Activated naive CD4-positive, alpha-beta T cell treated with anti-CD3 and anti-CD28 coated beads for 36 hours (primary cell): ENCODE data around the gene SEPTIN3. TPM values are rescaled to one million over a fixed set of nuclear protein-coding genes. Genes with fewer than 3 reads are reported as not detected.

ENCODE experiments used
- CTCF ChIA-PET: fragments of 350-600 bp; sonication (Branson Sonifier 250); formaldehyde crosslinking; loops from one replicate; lab custom pipeline; 2021; ENCODE audit warnings: antibody characterized with exemption; lab: Charles Lee
- DNase-seq: peaks from one replicate; pipeline ENCODE4 v3.0.0-alpha.2; 2020
- H3K27ac Mint-ChIP-seq: one replicate; pipeline ENCODE4 v1.8.0; 2021; ENCODE audit warnings: mild to moderate bottlenecking, mixed read lengths
- H3K27me3 Mint-ChIP-seq: one replicate; pipeline ENCODE4 v1.8.0; 2021; ENCODE audit warnings: low read depth, mixed read lengths
- H3K36me3 Mint-ChIP-seq: one replicate; pipeline ENCODE4 v1.8.0; 2021; ENCODE audit warnings: low read depth, mixed read lengths
- H3K4me1 Mint-ChIP-seq: one replicate; pipeline ENCODE4 v1.8.0; 2021; ENCODE audit warnings: low read depth, mixed read lengths
- H3K4me3 Mint-ChIP-seq: one replicate; pipeline ENCODE4 v1.8.0; 2021; ENCODE audit warnings: mild to moderate bottlenecking, moderate library complexity, mixed read lengths
- H3K9me3 Mint-ChIP-seq: one replicate; pipeline ENCODE4 v1.8.0; 2021; ENCODE audit warnings: mixed read lengths
- intact Hi-C: fragments of 100-400 bp; cut with micrococcal nuclease; formaldehyde crosslinking; loops from one replicate; pipeline ENCODE4 v1.15.1; 2023
- total RNA-seq, 2 experiments: library from RNA; stranded (reverse); gene quantifications; one replicate each; pipeline ENCODE4 v1.2.3, GENCODE V29; 2021

Gene SEPTIN3, protein sequence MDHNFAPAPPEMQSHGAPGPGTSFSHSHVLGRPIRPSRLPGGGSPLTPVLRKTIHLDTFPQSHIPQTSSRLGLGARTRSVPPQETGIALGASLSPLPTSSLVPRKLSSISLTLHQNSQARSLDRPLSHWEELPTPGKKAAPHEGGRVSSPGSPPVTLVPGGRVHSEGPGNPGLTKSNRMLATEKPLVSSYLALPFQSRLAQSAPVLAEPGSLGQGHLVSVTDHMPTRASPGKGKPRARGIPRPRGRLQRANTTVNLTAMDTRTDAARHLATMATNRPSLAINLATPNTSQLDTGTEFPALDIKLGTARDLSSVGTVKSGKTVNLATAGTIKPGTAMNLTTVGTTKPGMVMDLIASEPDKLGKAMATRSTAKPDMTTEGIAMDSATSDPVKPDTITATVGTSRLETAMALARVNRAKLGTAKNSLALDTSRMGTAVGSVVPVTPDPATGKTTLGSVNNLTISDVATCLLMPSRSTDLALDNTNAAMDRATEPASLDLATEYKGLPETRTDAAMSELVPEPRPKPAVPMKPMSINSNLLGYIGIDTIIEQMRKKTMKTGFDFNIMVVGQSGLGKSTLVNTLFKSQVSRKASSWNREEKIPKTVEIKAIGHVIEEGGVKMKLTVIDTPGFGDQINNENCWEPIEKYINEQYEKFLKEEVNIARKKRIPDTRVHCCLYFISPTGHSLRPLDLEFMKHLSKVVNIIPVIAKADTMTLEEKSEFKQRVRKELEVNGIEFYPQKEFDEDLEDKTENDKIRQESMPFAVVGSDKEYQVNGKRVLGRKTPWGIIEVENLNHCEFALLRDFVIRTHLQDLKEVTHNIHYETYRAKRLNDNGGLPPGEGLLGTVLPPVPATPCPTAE
- total RNA-seq = 1 to 10 TPM; 1.0 to 1.5 TPM

DNA sequence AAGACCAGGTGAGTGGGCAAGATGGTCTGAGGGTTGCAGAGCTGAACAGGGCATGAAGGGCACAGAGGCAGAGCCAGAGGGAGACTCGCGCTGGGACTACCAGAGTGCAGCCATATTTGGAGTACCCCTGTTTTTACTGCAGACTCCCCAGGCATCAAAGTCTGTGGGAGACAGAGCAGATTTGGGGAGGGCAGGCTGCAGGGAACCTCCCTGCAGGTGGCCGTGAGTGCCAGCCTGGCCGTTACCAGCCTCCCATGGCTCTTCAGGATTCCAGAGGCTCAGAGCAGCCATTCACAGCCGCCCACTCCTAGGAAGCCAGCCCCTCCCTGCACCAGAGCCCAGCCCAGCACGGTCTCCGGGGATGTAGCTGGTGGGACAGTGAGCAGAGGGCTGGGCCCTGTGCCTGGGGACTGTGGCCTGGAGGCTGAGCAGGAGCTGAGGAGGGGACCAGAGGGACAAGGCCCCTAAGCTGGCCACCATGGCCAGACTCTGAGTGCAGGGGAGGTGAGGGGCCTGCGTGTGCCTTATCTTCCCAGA lies at the start of gene SEPTIN3:
Gene SEPTIN3, plus strand, starts transcription at position 334 of the 537 bp plus-strand sequence. CDS start 2,050 bp downstream, outside the sequence.
- intact Hi-C loops = loop anchor here (5.0 kb wide), 1 partner anchor 143 kb away; no protein-coding TSS in a partner anchor
- CTCF ChIA-PET = interaction anchor here (0.6 to 1.5 kb wide), 5 partner anchors 80 to 469 kb away, joined by 3 to 5 read pairs (median 3); partner anchors contain the start of gene NDUFA6

DNA sequence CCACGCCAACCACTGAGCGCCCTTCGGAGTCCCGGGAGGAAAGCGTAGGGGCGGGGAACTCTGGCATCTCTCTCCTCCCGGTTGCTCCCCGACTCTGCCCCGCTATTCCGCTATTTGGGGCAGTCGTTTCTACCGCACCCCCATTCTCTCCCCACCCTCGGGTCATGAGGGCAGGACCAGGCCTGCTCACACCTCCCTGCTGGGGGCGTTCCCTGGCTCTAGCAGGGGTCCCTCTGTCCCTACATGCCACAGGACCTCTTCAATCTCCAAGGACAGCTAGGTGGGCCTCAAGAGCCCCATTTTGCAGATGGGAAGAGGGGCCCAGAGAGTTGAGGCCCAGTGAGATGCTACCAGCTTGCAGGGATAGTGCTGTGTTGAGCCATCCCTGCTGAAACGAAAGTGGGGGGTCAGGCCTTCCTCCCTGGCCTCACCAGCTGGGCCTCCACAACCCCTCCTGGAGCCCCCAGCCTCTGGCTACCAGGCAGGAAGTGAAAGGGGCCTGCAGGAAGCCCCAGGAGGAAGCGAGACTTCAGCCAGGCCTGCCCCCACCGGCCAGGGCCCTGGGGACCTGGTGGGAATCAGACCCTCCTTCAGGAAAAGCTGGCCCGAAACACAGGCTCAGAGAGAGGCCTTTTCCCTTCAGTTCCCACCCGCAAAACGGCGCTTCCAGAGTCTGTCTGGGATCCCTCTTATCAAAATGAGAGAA lies 48.8 kb upstream of the SEPTIN3 start:
- no peak for DNase-seq
- CTCF ChIA-PET = no interaction called here
- Mint-ChIP-seq H3K27me3 (peaks cover 19% of the 10 kb centered on the region), H3K27ac (no peak overlapping the region), H3K4me3 (no peak overlapping the region), H3K4me1 (peaks cover 21% of the 10 kb centered on the region), H3K36me3 (peaks cover 3% of the 10 kb centered on the region), H3K9me3 (no peaks in the 10 kb centered on the region)
- intact Hi-C loops = no loop called here

More for the DNA sequence above, at the start of gene SEPTIN3:
- no peak within 1 kb of the TSS for H3K27ac Mint-ChIP-seq
- H3K4me1 Mint-ChIP-seq = peaks cover 2% of the 10 kb centered on the region
- H3K36me3 Mint-ChIP-seq = no peaks in the 10 kb centered on the region
- DNase-seq = no peak
- H3K4me3 Mint-ChIP-seq = no peak within 1 kb of the TSS
- H3K27me3 Mint-ChIP-seq = peaks cover 11% of the 10 kb centered on the region
- no peaks in the 10 kb centered on the region for H3K9me3 Mint-ChIP-seq

DNA sequence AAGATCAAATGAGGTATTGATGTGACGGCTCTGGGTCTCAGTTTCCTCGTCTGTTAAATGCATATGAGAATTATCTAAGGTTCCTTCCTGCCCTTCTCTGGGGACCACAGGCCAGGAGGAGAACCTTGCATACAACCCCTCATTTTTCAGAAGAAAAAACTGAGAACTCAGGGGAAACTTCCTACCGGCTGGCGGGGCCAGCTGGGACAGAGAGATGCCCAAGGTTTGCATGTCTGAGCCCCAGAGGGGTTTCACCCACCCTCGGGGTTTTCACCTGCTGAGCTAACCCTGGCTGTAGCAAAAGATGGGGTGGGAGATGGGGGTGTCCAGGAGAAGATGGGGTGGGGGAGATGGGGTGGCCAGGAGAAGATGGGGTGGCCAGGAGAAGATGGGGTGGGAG lies 46.9 kb upstream of the SEPTIN3 start:
- H3K27ac Mint-ChIP-seq = no peak overlapping the region
- no peaks in the 10 kb centered on the region for H3K9me3 Mint-ChIP-seq
- CTCF ChIA-PET = no interaction called here
- H3K4me1 Mint-ChIP-seq = peaks cover 24% of the 10 kb centered on the region
- peaks cover 3% of the 10 kb centered on the region for H3K36me3 Mint-ChIP-seq
- H3K4me3 Mint-ChIP-seq = no peak overlapping the region
- peaks cover 9% of the 10 kb centered on the region for H3K27me3 Mint-ChIP-seq
- no peak for DNase-seq
- intact Hi-C loops = no loop called here

DNA sequence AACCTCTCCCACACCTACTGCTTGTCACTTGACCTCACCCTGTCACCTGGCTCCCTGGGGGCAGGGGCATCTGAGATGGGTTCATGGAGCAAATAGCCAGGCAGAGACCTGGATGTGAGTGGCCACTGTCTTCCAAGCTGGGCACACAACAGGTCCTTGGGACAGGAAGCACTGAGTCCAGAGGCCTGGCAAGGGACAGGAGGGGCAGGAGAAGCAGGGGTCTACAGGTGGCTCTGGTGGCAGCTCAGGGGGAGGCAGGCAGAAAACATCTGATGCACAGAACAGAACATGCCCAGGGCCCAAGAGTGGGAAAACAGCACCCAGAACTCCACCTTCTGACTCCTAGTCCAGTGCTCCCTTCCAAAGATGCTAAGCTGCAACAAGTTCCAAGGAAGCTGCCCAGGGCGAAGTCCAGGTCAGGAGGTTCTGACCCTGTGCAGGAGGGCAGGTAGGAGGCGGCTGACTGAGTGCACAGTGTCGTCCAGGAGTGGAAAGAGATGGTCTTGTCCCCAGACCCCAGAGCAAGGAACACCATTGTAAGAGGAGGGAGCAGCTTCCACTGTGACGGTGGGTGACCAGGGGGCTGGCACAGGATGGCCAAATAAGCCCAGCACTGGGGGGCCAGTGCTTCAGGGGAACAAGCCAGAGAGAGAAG lies 46.2 kb upstream of the SEPTIN3 start:
- Mint-ChIP-seq H3K9me3 (no peaks in the 10 kb centered on the region), H3K27ac (no peak overlapping the region), H3K27me3 (peaks cover 8% of the 10 kb centered on the region), H3K4me3 (no peak overlapping the region), H3K4me1 (peaks cover 27% of the 10 kb centered on the region), H3K36me3 (peaks cover 3% of the 10 kb centered on the region)
- CTCF ChIA-PET = no interaction called here
- intact Hi-C loops = no loop called here
- no peak for DNase-seq

DNA sequence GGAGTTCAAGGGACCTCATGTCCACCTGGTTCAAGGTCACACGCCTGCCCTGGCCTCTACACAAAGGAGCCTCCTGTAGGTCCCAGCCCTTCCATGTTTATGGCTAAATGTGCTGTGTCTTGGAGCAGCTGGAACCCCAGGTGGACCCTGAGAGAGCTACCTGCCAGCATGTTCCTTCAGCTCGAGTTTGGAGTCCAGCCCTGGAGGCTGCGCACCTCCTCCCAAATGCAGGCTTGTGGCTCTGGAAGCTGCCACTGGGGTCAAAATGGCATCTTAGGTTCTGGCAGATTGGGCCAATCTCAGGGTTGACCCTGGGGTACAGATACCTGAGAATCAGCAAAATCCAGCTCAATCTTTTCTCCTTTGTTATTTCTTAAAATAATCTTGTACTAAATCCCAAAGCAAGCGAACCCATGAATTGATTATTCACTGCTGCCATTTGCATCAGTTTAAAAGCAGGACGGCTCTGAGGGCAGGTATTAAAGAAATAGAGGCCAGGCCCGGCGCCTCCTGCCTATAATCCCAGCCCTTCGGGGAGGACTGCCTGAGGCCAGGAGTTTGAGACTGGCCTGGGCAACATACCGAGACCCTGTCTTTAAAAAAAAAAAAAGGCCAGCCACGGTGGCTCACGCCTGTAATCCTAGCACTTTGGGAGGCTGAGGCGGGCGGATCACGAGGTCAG lies 45.5 kb upstream of the SEPTIN3 start:
- Mint-ChIP-seq H3K4me1 (peaks cover 31% of the 10 kb centered on the region), H3K9me3 (no peaks in the 10 kb centered on the region), H3K4me3 (no peak overlapping the region), H3K27me3 (peaks cover 6% of the 10 kb centered on the region), H3K36me3 (peaks cover 3% of the 10 kb centered on the region), H3K27ac (no peak overlapping the region)
- CTCF ChIA-PET = no interaction called here
- intact Hi-C loops = no loop called here
- DNase-seq = no peak

DNA sequence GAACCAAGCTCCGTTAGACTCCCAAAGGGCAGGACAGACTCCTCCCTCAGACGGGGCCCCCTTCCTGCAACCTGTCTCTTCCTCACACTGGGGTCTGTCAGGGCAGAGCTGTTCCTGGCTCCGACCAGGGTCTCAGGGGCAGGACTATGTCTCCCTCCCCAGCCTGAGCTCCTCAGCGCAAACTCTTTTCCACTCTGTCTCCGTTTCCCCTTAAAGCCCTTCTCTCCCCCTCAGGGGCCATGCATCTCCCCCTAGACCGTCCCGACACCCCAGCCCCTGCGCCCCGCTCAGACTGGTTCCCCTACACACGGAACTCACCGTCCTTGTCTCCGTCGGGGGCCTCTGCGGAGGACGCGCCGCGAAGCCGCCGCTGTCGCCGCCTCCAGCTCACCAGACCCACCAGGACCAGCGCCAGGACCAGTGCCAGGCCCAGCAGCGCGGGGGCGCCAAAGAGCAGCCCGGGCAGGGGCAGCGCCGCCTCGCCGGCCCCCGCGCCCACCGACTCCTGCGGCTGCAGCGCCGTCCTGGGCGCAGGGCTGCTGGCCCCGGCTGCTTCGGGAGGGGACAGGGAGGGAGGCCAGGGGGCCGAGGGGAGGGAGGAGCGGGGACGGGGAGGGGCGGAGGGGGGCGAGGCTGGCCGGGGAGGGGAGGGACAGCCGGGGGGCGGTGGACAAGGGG lies 43.3 kb upstream of the SEPTIN3 start:
- Mint-ChIP-seq H3K9me3 (no peaks in the 10 kb centered on the region), H3K4me1 (peaks cover 28% of the 10 kb centered on the region), H3K27ac (no peak overlapping the region), H3K36me3 (peaks cover 3% of the 10 kb centered on the region), H3K27me3 (peaks cover 6% of the 10 kb centered on the region), H3K4me3 (peak overlapping the region; percentile 63)
- intact Hi-C loops = no loop called here
- DNase-seq = peak; percentile 80
- CTCF ChIA-PET = interaction anchor here (0.5 to 2.1 kb wide), 13 partner anchors 9 to 229 kb away, joined by 3 to 14 read pairs (median 4); no protein-coding TSS in a partner anchor

DNA sequence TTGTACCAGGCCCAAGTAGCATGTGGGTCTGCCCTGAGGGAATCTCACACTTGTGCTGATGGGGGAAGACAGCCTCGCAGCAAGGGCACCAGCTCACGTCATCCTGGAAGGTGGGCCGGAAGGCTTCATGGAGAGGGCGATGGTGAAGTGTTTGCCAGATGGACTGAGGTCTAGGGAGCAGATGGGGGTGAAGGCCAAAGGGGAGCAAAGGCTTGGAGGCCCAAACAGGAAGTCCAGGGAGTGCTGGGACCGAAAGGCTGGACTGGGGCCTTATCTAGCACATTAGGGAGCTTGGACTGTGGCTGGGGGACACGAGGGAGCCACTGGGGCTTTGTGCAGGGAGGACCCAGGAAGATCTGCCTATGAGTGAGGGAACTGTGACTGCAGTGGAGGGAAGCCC lies 41.4 kb upstream of the SEPTIN3 start:
- Mint-ChIP-seq H3K4me3 (no peak overlapping the region), H3K27ac (no peak overlapping the region)

DNA sequence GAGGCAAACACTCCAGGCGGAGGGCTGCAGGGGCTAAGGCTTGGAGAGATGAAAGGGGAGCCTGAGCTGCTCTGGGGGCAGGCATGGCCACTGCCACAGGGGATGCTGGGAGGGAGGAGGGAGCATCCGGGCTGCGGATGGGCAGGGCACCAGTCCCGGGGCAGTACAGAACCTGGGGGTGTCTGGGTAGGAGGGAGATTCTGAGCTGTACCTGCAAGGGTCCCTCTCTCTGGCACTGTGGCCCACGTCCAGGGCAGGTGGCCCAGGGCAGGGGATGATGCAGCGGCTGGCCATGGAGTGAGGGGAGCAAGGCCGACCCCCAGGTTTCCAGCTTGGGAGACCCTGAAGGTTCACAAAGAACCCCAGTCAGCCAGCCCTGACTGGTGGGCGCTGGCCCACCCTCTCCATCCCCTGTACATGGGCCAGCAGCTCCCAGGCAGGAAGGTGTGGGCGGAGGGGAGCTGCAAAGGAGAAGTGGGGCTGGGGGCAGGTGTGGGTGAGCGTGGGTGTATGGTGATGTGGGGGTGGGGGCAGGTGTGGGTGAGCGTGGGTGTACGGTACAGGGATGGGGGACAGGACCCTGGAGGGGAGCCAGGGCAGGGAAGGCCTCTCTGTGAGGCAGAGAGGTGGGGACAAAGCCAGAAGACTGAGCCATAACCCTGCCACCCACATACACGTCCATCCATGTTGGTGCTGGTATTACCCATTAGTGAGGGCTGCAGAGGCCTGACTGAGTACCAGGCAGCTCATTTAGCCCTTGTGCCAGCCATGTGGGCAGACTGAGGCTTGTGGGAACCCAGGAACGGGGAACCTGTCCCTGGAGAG lies 40.4 kb upstream of the SEPTIN3 start:
- intact Hi-C loops = no loop called here
- CTCF ChIA-PET = no interaction called here
- no peaks in the 10 kb centered on the region for H3K9me3 Mint-ChIP-seq
- H3K27ac Mint-ChIP-seq = no peak overlapping the region
- H3K27me3 Mint-ChIP-seq = peaks cover 6% of the 10 kb centered on the region
- no peak for DNase-seq
- peaks cover 28% of the 10 kb centered on the region for H3K4me1 Mint-ChIP-seq
- H3K36me3 Mint-ChIP-seq = peaks cover 7% of the 10 kb centered on the region
- H3K4me3 Mint-ChIP-seq = no peak overlapping the region

More for the DNA sequence above, 41.4 kb upstream of the SEPTIN3 start:
- Mint-ChIP-seq H3K27me3 (peaks cover 6% of the 10 kb centered on the region), H3K9me3 (no peaks in the 10 kb centered on the region), H3K36me3 (peaks cover 4% of the 10 kb centered on the region), H3K4me1 (peaks cover 28% of the 10 kb centered on the region)
- CTCF ChIA-PET = no interaction called here
- no peak for DNase-seq
- intact Hi-C loops = no loop called here

DNA sequence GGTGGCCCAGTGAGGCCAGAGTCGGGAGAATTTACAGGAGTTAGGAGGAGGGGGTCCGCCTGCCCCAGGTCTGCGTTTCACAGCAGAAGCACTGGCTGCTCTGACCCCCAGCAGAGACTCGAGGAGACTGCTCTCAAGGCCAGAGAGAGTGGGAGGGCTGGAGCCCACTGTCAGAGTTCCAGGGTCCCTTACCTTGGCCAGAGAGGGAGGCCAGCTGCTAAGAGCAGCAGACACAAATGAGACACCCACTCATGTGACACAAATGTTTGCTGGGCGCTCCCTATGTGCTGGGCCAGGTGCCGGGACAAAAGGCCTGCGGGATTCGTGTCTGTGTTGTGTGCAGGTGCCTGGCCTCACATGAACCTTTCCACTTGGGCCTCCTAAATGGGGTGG lies 39.8 kb upstream of the SEPTIN3 start:
- Mint-ChIP-seq H3K4me1 (peaks cover 28% of the 10 kb centered on the region), H3K36me3 (peaks cover 7% of the 10 kb centered on the region), H3K4me3 (no peak overlapping the region), H3K9me3 (no peaks in the 10 kb centered on the region), H3K27ac (no peak overlapping the region), H3K27me3 (peaks cover 6% of the 10 kb centered on the region)
- intact Hi-C loops = no loop called here
- no peak for DNase-seq
- CTCF ChIA-PET = no interaction called here

DNA sequence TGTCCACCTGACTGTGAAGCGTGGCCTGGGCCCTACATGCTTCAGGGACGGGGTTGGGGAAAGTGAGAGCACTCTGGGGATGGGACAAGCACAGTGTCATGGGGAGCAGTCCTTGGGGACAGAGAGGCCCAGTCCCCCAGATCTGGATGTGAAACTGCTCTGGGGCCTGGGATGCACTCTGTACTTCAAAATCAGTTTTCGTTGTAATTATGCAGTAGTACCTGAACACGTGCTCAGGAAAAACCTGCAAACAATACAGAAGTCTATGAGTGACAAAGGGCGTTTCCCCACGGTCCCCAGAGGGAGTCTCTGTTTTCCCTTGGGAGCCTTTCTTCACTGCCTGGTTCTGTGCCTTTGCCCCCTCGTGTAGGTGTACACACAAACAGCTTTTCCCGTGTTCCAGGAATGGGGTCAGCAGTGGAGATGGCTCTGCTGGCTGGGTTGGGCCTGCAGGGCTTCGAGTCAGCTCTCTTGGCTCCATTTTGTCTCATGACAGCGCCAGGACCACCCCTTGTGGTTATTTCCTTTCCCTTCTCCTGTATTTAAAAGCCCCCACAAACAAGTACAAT lies 37.5 kb upstream of the SEPTIN3 start:
- DNase-seq = no peak
- H3K4me1 Mint-ChIP-seq = peaks cover 19% of the 10 kb centered on the region
- no peaks in the 10 kb centered on the region for H3K9me3 Mint-ChIP-seq
- no peak overlapping the region for H3K27ac Mint-ChIP-seq
- no peaks in the 10 kb centered on the region for H3K27me3 Mint-ChIP-seq
- H3K36me3 Mint-ChIP-seq = peaks cover 13% of the 10 kb centered on the region
- CTCF ChIA-PET = no interaction called here
- H3K4me3 Mint-ChIP-seq = no peak overlapping the region
- intact Hi-C loops = no loop called here
